K562 (cell line): ENCODE data around the gene XCL2. TPM values are rescaled to one million over a fixed set of nuclear protein-coding genes. Genes with fewer than 3 reads are reported as not detected.

ENCODE experiments used
- ATAC-seq: fragments of 200-7000 bp; cut with Tn5 transposase; 3 replicates; pipeline ENCODE4 v1.9.1; 2020; ENCODE audit warnings: moderate library complexity
- BruUV-seq: library from RNA; stranded (reverse); fragments of 400-500 nt; replicated peaks from 2 replicates; lab custom pipeline; 2021; lab: Mats Ljungman, UMichigan
- CTCF ChIA-PET: fragments of 300-600 bp; formaldehyde crosslinking; extraction: SDS; loops from one replicate; lab custom pipeline; 2021; ENCODE audit warnings: low intra/inter-chr PET ratio; lab: Yijun Ruan, JAX
- POLR2A ChIA-PET: fragments of 300-600, 350-650 bp; sonication (Branson Sonifier 250); formaldehyde crosslinking; extraction: SDS; loops from one replicate; lab custom pipeline; 2021; ENCODE audit warnings: antibody characterized with exemption, inconsistent platforms; lab: Yijun Ruan, JAX
- DNase-seq, 4 experiments: peaks; one replicate each; pipeline versions ENCODE4 v3.0.0 to v3.0.0-alpha.2; 2011 to 2018; ENCODE audit warnings: low spot score in 3 of 4, mixed read lengths in 3 of 4; ENCODE audit errors: extremely low read depth in 1 of 4
- FAIRE-seq: peaks from 2 replicates; lab custom pipeline; 2011; peaks lifted over from hg19 to GRCh38; lab: Jason Lieb, UNC
- H2AFZ ChIP-seq: 2 replicates; pipeline ENCODE4 v1.6.0; 2011; ENCODE audit warnings: low read depth, low read length, control low read depth, inconsistent platforms
- H3K27ac ChIP-seq: fragments of 200-600 bp; 3 replicates; pipeline ENCODE4 v1.8.0; 2011; ENCODE audit warnings: low read depth, mild to moderate bottlenecking, control low read depth, inconsistent platforms, low read length, moderate library complexity, mixed read lengths; ENCODE audit errors: extremely low read depth
- H3K27me3 ChIP-seq, 2 experiments: fragments of 300-600 bp in 1 of 2; 2 replicates in 1 of 2; 3 replicates in 1 of 2; pipeline versions ENCODE4 v1.6.0 to v1.8.0; 2011; ENCODE audit warnings: inconsistent platforms in 2 of 2, low read length in 2 of 2, mild to moderate bottlenecking in 1 of 2, mixed read lengths in 1 of 2, moderate library complexity in 1 of 2; ENCODE audit not compliant: control insufficient read depth in 2 of 2, insufficient read depth in 2 of 2
- H3K36me3 ChIP-seq: fragments of 300-600 bp; 3 replicates; pipeline ENCODE4 v1.8.0; 2011; ENCODE audit warnings: mild to moderate bottlenecking, low read length, inconsistent platforms; ENCODE audit not compliant: control insufficient read depth, insufficient read depth
- H3K4me1 ChIP-seq, 2 experiments: fragments of 200-600 bp in 1 of 2; replicated peaks in 1 of 2; 2 replicates in 1 of 2; 3 replicates in 1 of 2; pipeline versions ENCODE4 v1.5.1 to v1.8.0; 2011; ENCODE audit warnings: inconsistent platforms in 2 of 2, low read length in 2 of 2, mild to moderate bottlenecking in 1 of 2, mixed read lengths in 1 of 2, moderate library complexity in 1 of 2; ENCODE audit not compliant: control insufficient read depth in 2 of 2, insufficient read depth in 2 of 2
- H3K4me2 ChIP-seq: 2 replicates; pipeline ENCODE4 v1.6.1; 2011; ENCODE audit warnings: low read length, control low read depth, inconsistent platforms, mixed read lengths; ENCODE audit not compliant: insufficient read depth
- H3K4me3 ChIP-seq: fragments of 200-600 bp; sonication (generic), shearing (Covaris generic); 2 replicates; pipeline ENCODE4 v1.5.1; 2016; ENCODE audit warnings: control low read depth, inconsistent platforms
- H3K79me2 ChIP-seq: fragments of 200-600 bp; 3 replicates; pipeline ENCODE4 v1.8.0; 2011; ENCODE audit warnings: low read length, inconsistent platforms; ENCODE audit not compliant: control insufficient read depth, insufficient read depth
- H3K9ac ChIP-seq, 2 experiments: 2 replicates each; pipeline versions ENCODE4 v1.6.0 to v1.6.1; 2011; ENCODE audit warnings: low read depth in 2 of 2, low read length in 2 of 2, control low read depth in 1 of 2, inconsistent platforms in 1 of 2, mild to moderate bottlenecking in 1 of 2, mixed read lengths in 1 of 2; ENCODE audit not compliant: insufficient read depth in 1 of 2
- H3K9me1 ChIP-seq: one replicate; pipeline ENCODE4 v1.6.0; 2011; ENCODE audit warnings: inconsistent platforms, mild to moderate bottlenecking, low read length, moderate library complexity; ENCODE audit not compliant: control insufficient read depth, insufficient read depth
- H3K9me3 ChIP-seq: replicated peaks from 2 replicates; pipeline ENCODE4 v1.5.1; 2011; ENCODE audit warnings: low read depth, low read length, inconsistent platforms; ENCODE audit not compliant: control insufficient read depth, insufficient read depth
- H4K20me1 ChIP-seq: replicated peaks from 2 replicates; pipeline ENCODE4 v1.6.1; 2011; ENCODE audit warnings: low read length, inconsistent platforms, mixed read lengths; ENCODE audit not compliant: control insufficient read depth, insufficient read depth
- CBX2 ChIP-seq: fragments of 200-600 bp; sonication (generic); IDR thresholded peaks from one replicate; pipeline ENCODE4 v1.6.1; 2012; ENCODE audit warnings: mild to moderate bottlenecking, low read length, inconsistent platforms; ENCODE audit not compliant: insufficient read depth, poor library complexity, severe bottlenecking
- EHMT2 ChIP-seq: fragments of 450-650 bp; IDR thresholded peaks from 2 replicates; pipeline ENCODE4 v1.6.1; 2018; ENCODE audit warnings: antibody characterized with exemption
- ETV6 ChIP-seq, 3 experiments: fragments of 150-350 bp in 1 of 3; sonication (generic) in 1 of 3; formaldehyde crosslinking in 1 of 3; IDR thresholded peaks; 2 replicates each; pipeline versions ENCODE4 v1.6.1 to v1.8.0; 2014 to 2022; ENCODE audit warnings: borderline replicate concordance in 2 of 3, low read depth in 2 of 3, antibody characterized with exemption in 1 of 3, low read length in 1 of 3, mild to moderate bottlenecking in 1 of 3, missing genetic modification reagents in 1 of 3
- GABPB2 ChIP-seq: fragments of 250-450 bp; sonication (Bioruptor Pico); conservative IDR thresholded peaks from 2 replicates; pipeline ENCODE4 v1.5.1; 2021; ENCODE audit warnings: mild to moderate bottlenecking
- HDAC1 ChIP-seq, 2 experiments: fragments of 450-650 bp; IDR thresholded peaks; 2 replicates each; pipeline ENCODE4 v1.6.1; 2016 to 2017; ENCODE audit warnings: inconsistent platforms in 1 of 2, mild to moderate bottlenecking in 1 of 2, moderate library complexity in 1 of 2
- IFI16 ChIP-seq: fragments of 250-450 bp; sonication (Bioruptor Pico); IDR thresholded peaks from 2 replicates; pipeline ENCODE4 v2.1.2; 2022; ENCODE audit warnings: mild to moderate bottlenecking, inconsistent platforms
- NR2C2 ChIP-seq, 2 experiments: fragments of 200-800 bp in 1 of 2; sonication (Bioruptor generic) in 1 of 2; sonication (generic) in 1 of 2; formaldehyde crosslinking in 1 of 2; IDR thresholded peaks; 2 replicates each; pipeline versions ENCODE4 v1.6.1 to v1.8.0; 2016 to 2022; ENCODE audit warnings: mild to moderate bottlenecking in 1 of 2, missing compliant biosample characterization in 1 of 2, missing genetic modification characterization in 1 of 2, missing genetic modification reagents in 1 of 2
- POLR2B ChIP-seq: fragments of 450-650 bp; IDR thresholded peaks from 2 replicates; pipeline ENCODE4 v1.6.1; 2018; ENCODE audit warnings: low read depth; ENCODE audit not compliant: partially characterized antibody
- SMARCA4 ChIP-seq: fragments of 450-650 bp; IDR thresholded peaks from 2 replicates; pipeline ENCODE4 v1.6.1; 2016
- SRSF1 ChIP-seq: fragments of 200-400 bp; formaldehyde crosslinking; IDR thresholded peaks from 2 replicates; pipeline ENCODE4 v1.6.1; 2017; ENCODE audit warnings: mild to moderate bottlenecking, low read depth, low read length, moderate library complexity
- TCF7 ChIP-seq: sonication (generic); IDR thresholded peaks from 2 replicates; pipeline ENCODE4 v1.6.1; 2016; ENCODE audit warnings: antibody characterized with exemption, borderline replicate concordance
- TFAM ChIP-seq: fragments of 250-450 bp; sonication (Bioruptor Pico); conservative IDR thresholded peaks from 2 replicates; pipeline ENCODE4 v1.5.0; 2021; ENCODE audit warnings: mild to moderate bottlenecking, moderate library complexity
- ZNF140 ChIP-seq: fragments of 250-450 bp; sonication (Bioruptor Pico); IDR thresholded peaks from 2 replicates; pipeline ENCODE4 v1.8.0; 2021; ENCODE audit warnings: moderate library complexity, mild to moderate bottlenecking, inconsistent platforms
- ZNF668 ChIP-seq: fragments of 250-450 bp; sonication (Bioruptor Pico); IDR thresholded peaks from 2 replicates; pipeline ENCODE4 v1.8.0; 2022; ENCODE audit warnings: mild to moderate bottlenecking, inconsistent platforms
- ZNF696 ChIP-seq: fragments of 250-450 bp; sonication (Bioruptor Pico); conservative IDR thresholded peaks from 2 replicates; pipeline ENCODE4 v1.4.0; 2020; ENCODE audit warnings: mild to moderate bottlenecking, moderate library complexity
- WGBS: fragments of 100-300 bp; shearing (Covaris generic); methylation state at CpG from one replicate; pipeline ENCODE4 v1.1.6; 2016; ENCODE audit warnings: low coverage, mixed read lengths; ENCODE audit not compliant: insufficient coverage; ENCODE audit errors: missing lambda C conversion rate; 5-methylcytosine and 5-hydroxymethylcytosine counted together
- in situ Hi-C: fragments of 300-500 bp; cut with MboI; formaldehyde crosslinking; loops from 4 replicates; pipeline ENCODE4 v1.15.0; 2018; ENCODE audit warnings: inconsistent platforms, mixed read lengths
- intact Hi-C: fragments of 100-400 bp; cut with micrococcal nuclease; formaldehyde crosslinking; loops from 2 replicates; pipeline ENCODE4 v1.14.2; 2022
- polyA plus RNA-seq, 8 experiments: library from polyadenylated mRNA; depleted of rRNA in 4 of 8; stranded (reverse) in 5 of 8; unstranded in 3 of 8; fragments of >200 nt; fragmentation: Nextera tagmentation in 2 of 8; fragmentation: Illumina TruSeq in 1 of 8; extraction: Ambion mirVana in 2 of 8; extraction: Trizol in 1 of 8; gene quantifications; 2 replicates each; pipeline versions ENCODE4 v1.2.1 to v1.2.3, GENCODE V29; 2011 to 2014; ENCODE audit warnings: inconsistent platforms in 1 of 8, missing spikeins in 1 of 8
- total RNA-seq, 7 experiments: library from RNA; depleted of rRNA in 6 of 7; stranded (reverse); fragments of >200 nt in 6 of 7; fragmentation: Illumina TruSeq in 2 of 7; extraction: Trizol in 2 of 7; gene quantifications; 2 replicates each; pipeline versions ENCODE4 v1.2.1 to v1.2.3, GENCODE V29; 2011 to 2021; ENCODE audit warnings: low replicate concordance in 1 of 7
- TF ChIP-seq, protein P1 (sequence below): IDR thresholded peaks from 2 replicates; pipeline ENCODE4 v1.6.1; 2014; ENCODE audit warnings: antibody characterized with exemption
- TF ChIP-seq, protein P2 (sequence below): fragments of 450-650 bp; IDR thresholded peaks from 2 replicates; pipeline ENCODE4 v1.6.1; 2016; ENCODE audit warnings: antibody characterized with exemption
- TF ChIP-seq, protein P3 (sequence below): IDR thresholded peaks from 3 replicates; pipeline ENCODE4 v1.6.1; 2011; ENCODE audit warnings: borderline replicate concordance, mild to moderate bottlenecking, moderate library complexity; ENCODE audit not compliant: insufficient read length; ENCODE audit errors: extremely low read depth

The XCL2 gene
- total and polyA plus RNA-seq, 9 of the 15 experiments (the other 6 are each of a cell fraction or from before 2014, with no cell fraction given), result not detected

DNA sequence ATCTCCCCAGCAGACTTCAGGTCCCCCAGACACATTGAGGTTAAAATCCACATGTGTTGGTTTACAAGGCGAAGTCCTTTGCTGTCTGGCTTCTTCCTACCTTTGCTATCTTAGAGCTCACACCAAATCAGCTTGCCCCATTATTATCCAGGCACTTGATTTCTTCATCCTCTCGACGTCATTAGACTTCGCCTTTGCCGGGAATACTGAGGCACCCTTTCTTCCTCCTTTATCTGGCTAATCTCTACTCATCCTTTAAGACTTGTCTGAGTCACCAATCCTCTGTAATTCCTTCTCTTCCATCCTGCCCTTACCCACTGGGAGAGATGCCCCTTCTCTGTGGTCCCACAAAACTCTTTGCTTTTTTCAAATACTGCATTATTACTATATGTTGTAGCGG is 9.2 kb upstream of the XCL2 start:
- ATAC-seq (no peak), FAIRE-seq (peak; percentile 40), DNase-seq (no peak)
- Histone ChIP-seq H3K9ac (no peak overlapping the region), H3K27me3 (peaks cover 0 to 7% of the 10 kb centered on the region in 2 experiments; a peak in 1 of 5 replicates), H3K9me3 (no peaks in the 10 kb centered on the region), H3K27ac (no peak overlapping the region), H3K79me2 (no peaks in the 10 kb centered on the region), H2AFZ (no peak overlapping the region), H3K9me1 (no peaks in the 10 kb centered on the region), H3K36me3 (no peaks in the 10 kb centered on the region), H3K4me3 (no peak overlapping the region), H3K4me2 (no peak overlapping the region), H3K4me1 (no peaks in the 10 kb centered on the region), H4K20me1 (no peaks in the 10 kb centered on the region)
- intact Hi-C loops (no loop called here), in situ Hi-C loops (no loop called here)
- 0% methylated on average over 6 of the region's 6 CpGs for WGBS
- no TSS peak for BruUV-seq
- POLR2A ChIA-PET, result no interaction called here
- CTCF ChIA-PET, result no interaction called here
- no peak for TF ChIP-seq POLR2B
- no peak for TF ChIP-seq GABPB2 (CRISPR knock-in tag)
- TF ChIP-seq, protein P1, sequence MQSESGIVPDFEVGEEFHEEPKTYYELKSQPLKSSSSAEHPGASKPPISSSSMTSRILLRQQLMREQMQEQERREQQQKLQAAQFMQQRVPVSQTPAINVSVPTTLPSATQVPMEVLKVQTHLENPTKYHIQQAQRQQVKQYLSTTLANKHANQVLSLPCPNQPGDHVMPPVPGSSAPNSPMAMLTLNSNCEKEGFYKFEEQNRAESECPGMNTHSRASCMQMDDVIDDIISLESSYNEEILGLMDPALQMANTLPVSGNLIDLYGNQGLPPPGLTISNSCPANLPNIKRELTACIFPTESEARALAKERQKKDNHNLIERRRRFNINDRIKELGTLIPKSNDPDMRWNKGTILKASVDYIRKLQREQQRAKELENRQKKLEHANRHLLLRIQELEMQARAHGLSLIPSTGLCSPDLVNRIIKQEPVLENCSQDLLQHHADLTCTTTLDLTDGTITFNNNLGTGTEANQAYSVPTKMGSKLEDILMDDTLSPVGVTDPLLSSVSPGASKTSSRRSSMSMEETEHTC, result no peak
- TF ChIP-seq IFI16 (CRISPR knock-in tag), result no peak
- no peak for TF ChIP-seq ETV6 (IDR thresholded peaks at IDR 0.05; ENCODE audit: borderline replicate concordance in 1 of 2, low read depth in 2 of 2, low read length in 1 of 2)
- TF ChIP-seq ETV6 (CRISPR knock-in tag; IDR thresholded peaks at IDR 0.05; ENCODE audit: borderline replicate concordance), result no peak
- no peak for TF ChIP-seq TCF7
- no peak for TF ChIP-seq TFAM (CRISPR knock-in tag)
- TF ChIP-seq HDAC1 (IDR thresholded peaks at IDR 0.05), result no peak
- no peak for TF ChIP-seq SRSF1
- TF ChIP-seq, protein P2, sequence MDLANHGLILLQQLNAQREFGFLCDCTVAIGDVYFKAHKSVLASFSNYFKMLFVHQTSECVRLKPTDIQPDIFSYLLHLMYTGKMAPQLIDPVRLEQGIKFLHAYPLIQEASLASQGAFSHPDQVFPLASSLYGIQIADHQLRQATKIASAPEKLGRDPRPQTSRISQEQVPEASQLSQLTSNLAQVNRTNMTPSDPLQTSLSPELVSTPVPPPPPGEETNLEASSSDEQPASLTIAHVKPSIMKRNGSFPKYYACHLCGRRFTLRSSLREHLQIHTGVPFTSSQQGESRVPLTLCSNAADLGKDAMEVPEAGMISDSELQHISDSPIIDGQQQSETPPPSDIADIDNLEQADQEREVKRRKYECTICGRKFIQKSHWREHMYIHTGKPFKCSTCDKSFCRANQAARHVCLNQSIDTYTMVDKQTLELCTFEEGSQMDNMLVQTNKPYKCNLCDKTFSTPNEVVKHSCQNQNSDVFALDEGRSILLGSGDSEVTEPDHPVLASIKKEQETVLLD, result no peak
- no peak for TF ChIP-seq CBX2
- TF ChIP-seq SMARCA4, result no peak
- no peak for TF ChIP-seq ZNF140 (CRISPR knock-in tag)
- TF ChIP-seq ZNF696, result no peak
- TF ChIP-seq EHMT2, result no peak
- no peak for TF ChIP-seq ZNF668 (CRISPR knock-in tag)
- TF ChIP-seq, protein P3, sequence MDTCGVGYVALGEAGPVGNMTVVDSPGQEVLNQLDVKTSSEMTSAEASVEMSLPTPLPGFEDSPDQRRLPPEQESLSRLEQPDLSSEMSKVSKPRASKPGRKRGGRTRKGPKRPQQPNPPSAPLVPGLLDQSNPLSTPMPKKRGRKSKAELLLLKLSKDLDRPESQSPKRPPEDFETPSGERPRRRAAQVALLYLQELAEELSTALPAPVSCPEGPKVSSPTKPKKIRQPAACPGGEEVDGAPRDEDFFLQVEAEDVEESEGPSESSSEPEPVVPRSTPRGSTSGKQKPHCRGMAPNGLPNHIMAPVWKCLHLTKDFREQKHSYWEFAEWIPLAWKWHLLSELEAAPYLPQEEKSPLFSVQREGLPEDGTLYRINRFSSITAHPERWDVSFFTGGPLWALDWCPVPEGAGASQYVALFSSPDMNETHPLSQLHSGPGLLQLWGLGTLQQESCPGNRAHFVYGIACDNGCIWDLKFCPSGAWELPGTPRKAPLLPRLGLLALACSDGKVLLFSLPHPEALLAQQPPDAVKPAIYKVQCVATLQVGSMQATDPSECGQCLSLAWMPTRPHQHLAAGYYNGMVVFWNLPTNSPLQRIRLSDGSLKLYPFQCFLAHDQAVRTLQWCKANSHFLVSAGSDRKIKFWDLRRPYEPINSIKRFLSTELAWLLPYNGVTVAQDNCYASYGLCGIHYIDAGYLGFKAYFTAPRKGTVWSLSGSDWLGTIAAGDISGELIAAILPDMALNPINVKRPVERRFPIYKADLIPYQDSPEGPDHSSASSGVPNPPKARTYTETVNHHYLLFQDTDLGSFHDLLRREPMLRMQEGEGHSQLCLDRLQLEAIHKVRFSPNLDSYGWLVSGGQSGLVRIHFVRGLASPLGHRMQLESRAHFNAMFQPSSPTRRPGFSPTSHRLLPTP, result no peak
- no peak for TF ChIP-seq NR2C2 (CRISPR knock-in tag; IDR thresholded peaks at IDR 0.05)
- TF ChIP-seq NR2C2 (tag; IDR thresholded peaks at IDR 0.05), result no peak
